Activated CD4-positive, alpha-beta T cell treated with anti-CD3 and anti-CD28 coated beads for 4 hours (primary cell): ENCODE data around the gene CAST.
"Not testable (repeated sequence)": the region's sequence is repeated elsewhere in the genome, so short reads cannot be mapped to it uniquely, and the experiment has no call there.

ENCODE experiments used
- DNase-seq, 2 donors: peaks; one replicate each; pipeline ENCODE4 v3.0.0-alpha.2; 2020

CAST gene

DNA sequence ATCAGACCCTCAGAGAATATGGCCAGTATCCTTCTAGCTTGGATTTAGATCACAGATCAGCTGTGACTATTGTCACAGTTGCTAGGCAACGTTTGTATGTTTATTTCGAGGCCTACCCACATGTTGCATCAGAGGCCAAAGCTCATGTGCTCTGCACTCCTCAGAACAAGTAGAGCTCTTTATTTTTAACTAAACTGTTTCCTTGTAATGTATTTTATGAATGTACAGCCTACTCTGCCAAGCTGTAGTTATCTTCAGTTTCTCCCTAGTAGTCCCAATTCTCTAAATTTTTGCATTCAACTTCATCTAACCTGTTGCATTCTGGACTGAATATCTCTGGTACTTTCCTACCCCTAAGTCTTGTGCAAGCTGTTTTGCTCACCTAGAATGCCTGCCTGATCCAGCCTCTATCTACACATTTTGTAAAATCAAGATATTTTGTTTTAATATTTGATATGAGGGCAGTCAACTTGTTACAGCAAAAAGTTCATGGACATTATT is 52.8 kb downstream of the CAST start:
- peak in 1 of 2 donors; percentile 13 for DNase-seq

DNA sequence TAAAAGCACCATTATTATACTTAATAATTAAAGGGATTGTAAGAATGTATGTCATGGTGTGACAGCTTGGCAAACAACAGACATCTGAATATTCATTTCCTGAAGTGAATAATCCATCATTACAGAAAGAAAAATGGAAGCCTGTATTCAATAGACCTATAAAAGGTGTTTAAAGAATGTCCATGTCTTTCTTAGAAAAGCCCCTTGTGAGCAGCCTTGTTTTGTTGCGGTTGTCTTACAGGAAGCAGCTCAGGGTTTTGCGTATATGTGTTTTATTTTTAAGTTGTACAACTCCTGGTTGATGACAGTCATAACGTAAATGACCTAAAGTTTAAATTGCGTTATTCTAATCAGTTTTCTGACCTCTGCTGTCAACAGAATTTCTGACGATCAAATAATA is 53.8 kb downstream of the CAST start:
- no peak for DNase-seq

DNA sequence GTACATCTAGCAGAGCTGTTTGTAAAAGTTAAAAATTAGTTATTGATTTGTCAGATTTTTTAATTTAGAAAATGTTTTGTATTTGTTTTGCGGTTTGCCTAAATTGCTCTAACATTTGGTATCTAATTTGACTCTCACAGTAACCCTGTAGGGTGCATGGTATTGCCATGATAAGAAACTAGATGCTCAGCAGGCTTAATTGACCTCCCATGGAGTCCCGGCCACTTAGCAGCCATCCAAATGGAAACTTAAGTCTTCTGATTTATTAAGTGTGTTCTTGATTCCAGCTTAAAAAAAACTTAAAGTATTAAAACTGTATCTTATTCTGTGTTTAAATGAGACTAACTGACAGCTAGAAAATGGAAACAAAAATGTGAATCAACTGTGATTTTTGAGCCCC is 54.5 kb downstream of the CAST start:
- no peak for DNase-seq

DNA sequence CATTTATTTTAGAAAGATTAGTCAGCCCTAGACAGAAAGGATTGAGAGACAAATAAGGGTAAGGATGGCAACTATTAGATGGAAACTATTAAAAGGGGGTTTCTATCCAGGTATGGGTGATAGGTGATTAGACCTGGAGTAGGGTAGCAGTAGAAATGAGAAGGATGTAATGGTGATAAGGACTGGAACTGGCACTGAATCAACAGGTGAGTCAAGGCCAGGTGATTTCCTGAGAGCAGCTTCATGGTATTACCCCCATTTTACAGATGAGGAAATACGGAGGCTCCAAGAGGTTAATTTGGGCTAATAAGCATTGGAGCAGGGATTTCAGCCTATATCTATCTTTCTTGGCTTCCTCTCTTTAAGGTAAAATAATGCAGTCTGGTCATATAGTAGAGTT is 55.7 kb downstream of the CAST start:
- DNase-seq = no peak

DNA sequence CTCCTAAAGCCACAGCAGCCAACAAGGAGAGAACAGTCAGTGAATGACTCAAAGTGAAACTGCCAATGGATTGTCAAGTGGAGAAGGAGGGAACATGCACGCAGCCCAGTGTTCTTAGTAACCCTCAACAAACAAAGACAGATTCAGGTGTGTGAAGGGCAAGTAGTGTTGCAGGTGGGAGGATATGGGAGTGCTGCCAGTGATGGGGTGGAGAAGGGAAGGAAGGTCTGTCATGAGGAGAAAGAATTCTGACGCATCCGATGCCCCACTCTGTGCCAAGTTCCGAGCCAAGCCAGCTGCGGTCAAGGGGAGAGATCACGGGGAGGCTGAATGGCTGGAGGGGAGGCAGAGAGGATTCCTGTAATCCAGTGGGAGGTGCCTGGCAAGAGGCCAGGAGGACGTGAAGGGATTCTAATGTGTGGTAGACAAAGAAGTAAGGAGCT is 56.5 kb downstream of the CAST start:
- DNase-seq = no peak

GRCh38 chr5:96720408-96720807 is 58.2 kb downstream of the CAST start:
- no peak for DNase-seq

- DNase-seq = no peak
Observed at GRCh38 chr5:96721351-96721977, 59.3 kb downstream of the CAST start.

DNA sequence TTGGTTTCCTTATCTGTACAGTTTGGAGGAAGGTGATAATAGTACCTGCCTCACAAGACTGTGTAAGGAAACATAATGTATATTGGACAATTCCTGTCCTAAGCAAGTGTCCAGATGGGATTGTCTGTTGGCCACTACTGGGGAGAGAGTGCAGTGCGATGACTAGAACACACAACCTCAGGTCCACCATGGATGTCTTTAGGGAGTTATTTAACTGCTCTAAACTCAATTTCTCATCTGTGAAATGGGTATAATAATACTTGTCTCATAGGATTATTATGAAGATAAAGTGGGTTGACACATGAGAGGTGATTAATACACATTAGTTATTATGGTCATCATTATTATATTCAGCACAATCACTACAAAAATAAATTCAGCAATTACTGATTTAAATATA is 63.1 kb downstream of the CAST start:
- no peak for DNase-seq

- DNase-seq = no peak
Observed at GRCh38 chr5:96726802-96727201, 64.6 kb downstream of the CAST start.

DNA sequence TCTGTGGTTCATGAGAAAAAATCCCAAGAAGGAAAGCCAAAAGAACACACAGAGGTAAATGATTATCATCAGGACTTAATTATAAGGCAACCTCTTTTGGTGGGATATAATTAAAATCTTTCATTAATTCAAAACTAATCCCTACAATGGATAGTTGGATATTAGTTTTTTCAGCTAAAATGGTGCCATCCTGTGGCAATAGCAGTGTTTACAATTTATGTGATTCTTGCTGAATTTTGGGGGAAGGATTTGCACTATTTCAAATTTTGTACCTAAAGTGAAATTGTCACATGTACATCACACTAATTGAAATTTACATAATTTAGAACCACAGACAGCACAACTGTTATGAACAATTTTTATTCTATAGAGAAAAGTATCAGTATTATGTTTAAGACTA is 67.0 kb downstream of the CAST start:
- DNase-seq = no peak

DNA sequence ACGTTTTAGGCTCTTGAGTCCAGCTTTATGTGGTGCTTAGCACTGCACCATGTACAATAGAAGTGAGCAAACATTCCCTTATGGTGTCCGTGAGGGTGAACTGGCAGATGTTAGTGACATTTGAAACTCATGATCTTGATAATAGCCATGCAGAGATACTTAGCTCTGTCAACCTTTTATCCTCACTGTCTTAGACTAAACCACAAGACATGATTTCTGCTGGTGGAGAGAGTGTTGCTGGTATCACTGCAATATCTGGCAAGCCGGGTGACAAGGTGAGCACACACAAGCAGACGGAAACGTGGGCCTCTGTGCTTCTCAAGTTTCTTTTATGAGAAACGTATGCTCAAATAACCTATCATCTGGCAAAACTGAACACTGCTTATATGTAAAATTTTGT is 68.4 kb downstream of the CAST start:
- no peak for DNase-seq

DNA sequence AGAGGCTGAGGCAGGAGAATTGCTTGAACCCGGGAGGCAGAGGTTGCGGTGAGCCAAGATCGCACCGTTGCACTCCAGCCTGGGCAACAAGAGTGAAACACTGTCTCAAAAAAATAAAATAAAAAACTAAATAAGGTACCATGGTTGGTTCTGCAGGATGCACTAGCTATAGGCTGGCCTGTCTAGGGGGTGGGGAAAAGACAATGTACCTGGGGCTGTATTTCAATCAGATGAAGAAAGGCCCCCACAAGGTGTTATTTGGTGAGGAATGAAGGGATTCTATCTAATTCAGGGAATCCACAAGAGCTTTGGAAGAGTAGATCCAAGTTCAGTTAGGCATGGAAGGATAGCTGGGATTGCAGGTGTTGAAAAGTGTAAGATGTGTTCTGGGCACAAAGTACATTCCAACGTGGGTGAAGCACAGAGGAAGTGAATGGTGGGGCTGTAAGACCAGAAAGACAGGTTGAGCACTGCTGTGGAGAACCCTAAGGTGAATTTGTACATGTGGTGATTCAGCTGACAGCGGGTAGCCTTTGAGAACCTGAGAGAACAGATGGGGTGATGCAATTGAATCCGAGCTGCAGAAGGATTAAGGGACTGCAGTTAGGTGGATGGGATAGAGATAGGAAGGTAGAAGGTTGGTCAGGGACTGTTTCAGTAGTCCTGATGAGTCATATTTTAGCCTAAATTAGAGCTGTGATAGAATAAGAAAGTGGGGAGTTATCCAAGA is 71.8 kb downstream of the CAST start:
- no peak for DNase-seq

DNA sequence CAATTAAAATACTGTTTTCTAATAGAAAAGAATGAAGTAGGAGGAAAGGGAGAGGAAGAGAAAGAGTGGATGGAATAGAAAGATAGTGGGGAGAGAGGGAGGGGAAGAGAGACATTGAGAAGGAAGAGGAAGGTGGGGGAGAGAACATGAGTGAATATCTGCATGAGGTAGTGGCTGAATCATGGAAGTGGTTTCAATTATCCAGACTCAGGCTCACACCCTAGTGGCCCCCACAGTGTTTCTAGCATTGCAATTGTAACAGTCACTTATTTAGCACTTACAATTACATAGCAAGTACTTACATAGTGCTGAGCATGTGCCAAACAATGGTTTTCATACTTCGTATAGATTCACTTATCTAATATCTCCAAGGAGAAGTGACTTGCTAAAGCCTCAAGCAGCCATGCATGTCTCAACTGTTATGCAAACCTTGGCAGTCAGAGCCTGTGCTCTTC is 72.7 kb downstream of the CAST start:
- no peak for DNase-seq

- no peak for DNase-seq
Observed at GRCh38 chr5:96736937-96737336, 74.8 kb downstream of the CAST start.

DNA sequence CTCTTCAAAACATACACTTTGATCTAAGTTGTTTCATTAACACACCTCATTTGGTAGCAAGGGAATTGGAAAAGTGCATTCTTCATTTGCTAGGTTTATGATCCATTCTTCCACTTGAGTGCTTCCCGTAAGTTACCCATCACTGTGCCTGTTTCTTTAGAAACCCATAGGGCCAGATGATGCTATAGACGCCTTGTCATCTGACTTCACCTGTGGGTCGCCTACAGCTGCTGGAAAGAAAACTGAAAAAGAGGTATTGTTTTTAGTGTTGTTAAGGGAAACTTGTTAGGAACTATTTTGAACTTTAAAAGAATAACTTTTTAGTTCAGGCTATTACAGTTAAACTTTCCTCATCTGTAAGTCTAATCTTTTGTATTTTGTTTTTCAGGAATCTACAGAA is 78.9 kb downstream of the CAST start:
- DNase-seq = no peak

DNA sequence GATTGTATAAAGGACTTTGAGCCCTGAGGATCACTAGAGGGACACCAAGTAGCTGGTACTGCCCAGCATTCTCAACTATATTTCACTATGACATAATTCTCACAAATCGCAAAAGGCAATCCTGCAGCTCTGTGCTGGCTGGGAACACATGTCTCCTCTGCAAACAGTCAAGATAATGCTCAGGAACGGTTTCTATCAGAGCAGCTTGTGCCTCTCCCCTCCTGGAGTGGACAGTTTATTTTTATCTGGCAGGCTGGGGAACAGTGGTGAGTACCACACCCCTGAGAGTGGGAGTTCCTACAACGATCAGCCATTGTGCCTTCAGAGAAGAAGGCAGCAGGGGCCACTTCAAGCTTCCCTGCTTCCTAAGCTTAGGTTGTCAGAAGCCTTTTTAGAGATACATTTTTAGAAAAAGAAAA is 79.7 kb downstream of the CAST start:
- DNase-seq = no peak

GRCh38 chr5:96742538-96742937 is 80.4 kb downstream of the CAST start:
- DNase-seq = no peak

GRCh38 chr5:96743065-96743768 is 81.0 kb downstream of the CAST start:
- no peak for DNase-seq

- no peak for DNase-seq
Observed at GRCh38 chr5:96743805-96744204, 81.6 kb downstream of the CAST start.

DNA sequence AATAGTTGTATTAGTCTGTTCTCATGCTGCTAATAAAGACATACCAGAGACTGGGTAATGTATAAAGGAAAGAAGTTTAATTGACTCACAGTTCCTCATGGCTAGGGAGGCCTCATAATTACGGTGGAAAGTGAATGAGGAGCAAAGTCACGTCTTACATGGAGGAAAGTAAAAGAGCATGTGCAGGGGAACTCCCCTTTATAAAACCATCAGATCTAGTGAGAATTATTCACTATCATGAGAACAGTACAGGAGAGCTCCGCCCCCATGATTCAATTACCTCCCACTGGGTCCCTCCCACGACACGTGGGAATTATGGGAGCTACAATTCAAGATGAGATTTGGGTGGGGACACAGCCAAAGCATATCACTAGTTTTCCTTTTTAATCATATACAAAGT is 82.0 kb downstream of the CAST start:
- DNase-seq = not testable (repeated sequence)

DNA sequence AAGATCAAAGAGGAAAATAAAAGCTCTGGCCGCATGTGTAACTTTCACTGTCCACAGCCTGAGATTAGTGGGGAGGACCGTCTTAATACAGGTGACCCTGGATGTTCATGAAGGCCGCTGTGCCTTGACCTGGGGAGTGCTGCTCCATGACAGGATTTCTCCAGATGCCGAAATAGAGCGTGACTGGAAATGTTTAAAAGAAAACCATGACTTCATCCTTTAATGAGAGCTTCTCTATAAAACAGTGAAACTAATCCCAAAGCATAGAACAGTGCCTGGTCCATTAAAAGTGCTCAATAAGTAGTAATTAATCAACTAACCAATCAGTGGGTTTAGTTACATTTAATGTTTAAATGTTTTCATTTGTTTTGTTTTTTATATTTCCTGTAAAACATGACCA is 82.8 kb downstream of the CAST start:
- no peak for DNase-seq

GRCh38 chr5:96745844-96746531 is 83.8 kb downstream of the CAST start:
- DNase-seq = no peak

- DNase-seq = no peak
Observed at GRCh38 chr5:96747720-96748119, 85.5 kb downstream of the CAST start.
